GM18867 (cell line): ENCODE measurements around the gene LRBA.
"Not testable (repeated sequence)": the region's sequence is repeated elsewhere in the genome, so short reads cannot be mapped to it uniquely, and the experiment has no call there.

ENCODE experiments used
- ATAC-seq: cut with Tn5 transposase; IDR thresholded peaks from one replicate; pipeline ENCODE4 v1.9.1; 2021; ENCODE audit warnings: mild to moderate bottlenecking, moderate library complexity; ENCODE audit not compliant: unreplicated experiment

LRBA gene

GRCh38 chr4:150765216-150765615 lies 249.9 kb downstream of the LRBA start:
- ATAC-seq, result no peak

DNA sequence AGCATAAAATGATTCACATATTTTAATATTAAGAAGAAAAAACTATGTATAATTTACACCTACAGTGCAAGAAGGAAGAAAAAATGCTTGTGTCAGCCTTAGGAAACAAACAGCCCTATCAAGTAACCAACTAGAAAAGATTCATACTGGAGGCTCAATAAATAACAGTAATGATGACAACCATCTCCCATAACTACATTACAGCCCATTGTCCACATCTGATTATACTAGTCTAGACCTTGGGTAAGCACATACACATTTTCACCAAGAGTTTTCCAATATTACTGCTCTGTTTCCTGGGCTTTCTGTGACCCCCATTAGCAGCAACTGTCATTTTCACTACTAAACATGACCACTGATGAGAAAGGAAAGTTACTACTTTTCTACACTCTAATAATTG lies 263.4 kb downstream of the LRBA start:
- ATAC-seq, result no peak

- ATAC-seq, result no peak
These were observed 264.3 kb downstream of the LRBA start for GRCh38 chr4:150750824-150751223.

- ATAC-seq, result no peak
These were observed 268.9 kb downstream of the LRBA start for GRCh38 chr4:150746156-150746555.

DNA sequence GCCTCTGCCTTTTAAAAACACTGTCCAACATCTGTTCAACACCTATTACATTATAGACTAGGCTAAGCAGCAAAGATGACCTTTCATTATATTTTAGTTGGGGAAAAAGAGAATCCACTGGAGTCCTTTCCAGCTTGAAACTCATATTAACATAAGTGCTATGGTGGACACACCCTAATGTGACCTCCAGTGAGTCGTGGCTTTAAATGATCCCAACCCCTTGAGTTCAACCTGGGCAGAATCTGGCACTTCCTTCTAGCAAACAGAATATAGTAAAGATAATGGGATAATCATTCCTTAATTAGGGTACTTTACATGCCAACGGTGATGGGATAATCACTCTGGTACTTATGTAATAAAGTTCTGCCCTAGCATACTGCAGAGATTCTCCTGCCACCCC lies 270.5 kb downstream of the LRBA start:
- ATAC-seq, result no peak

GRCh38 chr4:150743564-150744342 lies 271.3 kb downstream of the LRBA start:
- ATAC-seq, result no peak

DNA sequence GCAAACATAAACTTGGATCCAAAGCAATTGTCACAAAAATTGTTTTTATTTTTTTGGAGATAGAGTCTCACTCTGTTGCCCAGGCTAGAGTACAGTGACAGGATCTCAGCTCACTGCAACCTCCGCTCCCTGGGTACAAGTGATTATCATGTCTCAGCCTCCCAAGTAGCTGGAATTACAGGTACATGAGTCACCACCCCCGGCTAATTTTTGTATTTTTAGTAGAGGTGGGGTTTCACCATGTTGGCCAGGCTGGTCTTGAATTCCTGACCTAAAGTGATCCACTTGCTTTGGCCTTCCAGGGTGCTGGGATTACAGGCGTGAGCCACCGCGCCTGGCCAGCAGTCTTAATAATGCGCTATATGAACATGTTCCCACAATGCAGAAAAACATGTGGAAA lies 272.2 kb downstream of the LRBA start:
- ATAC-seq, result not testable (repeated sequence)

- ATAC-seq, result no peak
These were observed 275.5 kb downstream of the LRBA start for GRCh38 chr4:150739591-150739990.

- ATAC-seq, result no peak
These were observed 289.0 kb downstream of the LRBA start for GRCh38 chr4:150725957-150726523.

- ATAC-seq, result no peak
These were observed 291.2 kb downstream of the LRBA start for GRCh38 chr4:150723727-150724411.

DNA sequence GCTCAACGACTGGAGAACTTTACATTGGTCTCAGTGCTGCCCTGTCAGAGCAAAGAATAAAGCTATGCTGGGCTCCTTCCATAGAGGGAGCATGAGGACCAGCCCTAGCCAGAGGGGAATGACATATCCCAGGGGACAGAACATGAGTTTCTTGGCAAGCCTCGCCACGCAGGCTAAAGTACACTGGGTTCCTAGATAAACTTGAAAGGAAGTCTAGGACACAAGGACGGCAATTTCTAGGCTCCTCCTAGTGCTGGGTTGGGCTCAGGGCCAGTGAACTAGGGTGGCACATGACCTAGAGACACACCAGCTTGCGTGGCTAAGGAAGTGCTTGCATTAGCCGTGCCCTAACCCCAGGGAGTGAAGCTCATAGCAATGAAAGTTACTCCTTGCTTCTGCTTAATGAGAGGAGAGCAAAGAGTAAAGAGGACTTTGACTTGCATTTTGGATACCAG lies 292.1 kb downstream of the LRBA start:
- no peak for ATAC-seq

GRCh38 chr4:150720973-150721518 lies 294.0 kb downstream of the LRBA start:
- no peak for ATAC-seq

DNA sequence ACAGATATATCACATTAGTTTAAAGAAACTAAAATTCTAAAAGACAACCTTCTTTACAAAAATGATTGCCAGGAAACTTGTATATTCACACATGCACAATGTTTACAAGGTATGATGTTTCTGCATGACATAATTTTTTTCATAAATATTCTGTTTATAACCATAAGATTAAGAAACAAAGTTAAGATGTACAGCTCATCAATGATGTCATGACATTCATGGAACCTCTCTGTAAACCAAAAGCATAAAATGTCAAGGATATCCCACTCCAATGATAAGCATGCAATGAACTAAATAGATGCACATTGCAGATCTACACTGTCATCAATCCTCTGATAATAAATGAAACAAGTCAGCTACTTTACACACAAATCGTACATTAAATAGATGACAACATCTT lies 297.1 kb downstream of the LRBA start:
- no peak for ATAC-seq

DNA sequence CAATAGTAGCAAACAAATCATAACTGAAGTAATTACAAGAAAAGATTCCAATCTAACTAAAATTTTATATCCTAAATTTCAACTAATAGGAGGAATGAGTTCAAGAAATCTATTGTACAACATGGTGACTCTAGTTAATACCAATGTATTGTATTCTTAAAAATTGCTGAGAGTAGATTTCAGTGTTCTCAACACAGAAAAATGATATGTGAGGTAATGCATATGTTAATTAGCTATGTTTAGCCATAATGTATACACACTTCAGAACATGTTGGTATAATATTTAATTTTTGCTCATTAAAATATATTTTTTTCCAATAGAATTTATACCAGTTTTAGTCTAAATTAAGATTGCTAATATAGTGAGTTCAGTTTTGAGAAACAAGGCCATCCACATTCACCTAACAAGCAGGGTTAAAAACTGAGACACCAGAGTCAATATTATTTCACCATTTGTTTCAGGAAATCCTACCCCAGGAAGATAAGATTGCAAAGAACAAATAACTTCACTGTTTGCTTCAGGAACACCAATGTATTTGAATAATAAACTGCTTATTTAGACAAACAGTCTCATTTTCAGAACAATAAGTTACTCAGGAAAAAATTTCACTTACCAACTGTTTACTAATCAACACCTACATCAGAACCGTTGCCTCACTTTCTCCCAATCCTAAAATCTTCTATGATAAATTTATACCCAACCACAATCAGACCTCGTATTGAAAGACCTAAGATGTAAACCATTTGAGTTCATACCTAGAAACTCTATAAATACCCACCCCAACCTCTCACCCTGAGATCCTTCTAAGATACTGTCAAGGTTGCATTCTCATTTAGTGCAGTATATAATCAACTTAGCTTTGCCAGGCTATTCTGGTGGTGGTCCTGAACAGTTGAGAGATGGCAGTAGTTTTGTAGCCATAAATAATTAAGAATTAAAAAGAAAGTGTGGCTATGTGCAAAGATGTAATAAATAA lies 300.3 kb downstream of the LRBA start:
- no peak for ATAC-seq

DNA sequence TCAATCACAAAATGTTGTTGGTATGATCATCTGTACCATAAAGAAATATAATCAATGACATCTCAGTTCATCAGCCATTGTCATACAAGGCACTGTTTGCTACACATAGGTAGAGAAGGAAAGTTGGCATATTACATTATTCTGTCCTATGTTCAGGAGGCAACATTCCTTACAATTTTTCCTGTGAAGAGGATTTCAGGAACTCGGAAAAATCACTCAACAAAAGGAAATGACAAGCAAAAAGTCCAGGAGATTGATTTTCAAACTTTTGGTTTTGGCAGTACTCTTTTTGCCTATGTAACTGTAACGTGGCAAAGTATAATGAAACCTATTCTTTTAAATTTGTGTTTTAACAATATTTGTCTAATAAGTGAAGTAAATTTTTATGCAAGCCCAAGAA lies 301.8 kb downstream of the LRBA start:
- ATAC-seq, result no peak

DNA sequence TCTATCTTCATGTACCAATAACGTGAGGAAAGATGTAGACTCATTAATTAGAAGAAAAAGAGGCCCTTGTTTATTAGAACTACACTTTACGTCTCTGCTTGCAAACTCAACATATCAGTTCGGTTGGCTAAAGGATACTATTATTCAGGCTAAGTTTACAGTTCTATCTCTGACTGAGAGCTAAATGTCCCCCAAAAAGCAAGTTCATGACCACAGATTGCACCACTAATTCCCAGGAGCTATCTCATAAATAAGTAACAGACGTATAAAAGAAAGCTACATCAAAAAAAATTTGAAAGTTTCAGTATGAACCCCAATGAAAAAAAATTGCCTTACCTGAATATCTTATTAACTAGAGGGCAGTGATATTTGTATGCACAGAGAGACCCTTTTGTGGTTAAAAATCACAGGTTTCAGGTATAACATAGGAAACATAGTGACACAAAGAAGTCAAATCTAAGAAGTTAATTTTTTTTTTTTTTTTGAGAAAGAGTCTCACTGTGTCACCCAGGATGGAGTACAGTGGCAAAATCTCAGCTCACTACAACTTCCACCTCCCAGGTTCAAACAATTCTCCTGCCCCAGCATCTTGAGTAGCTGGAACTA lies 304.2 kb downstream of the LRBA start:
- no peak for ATAC-seq

GRCh38 chr4:150708004-150708403 lies 307.1 kb downstream of the LRBA start:
- ATAC-seq, result no peak

- ATAC-seq, result no peak
These were observed 315.5 kb downstream of the LRBA start for GRCh38 chr4:150699599-150699998.

DNA sequence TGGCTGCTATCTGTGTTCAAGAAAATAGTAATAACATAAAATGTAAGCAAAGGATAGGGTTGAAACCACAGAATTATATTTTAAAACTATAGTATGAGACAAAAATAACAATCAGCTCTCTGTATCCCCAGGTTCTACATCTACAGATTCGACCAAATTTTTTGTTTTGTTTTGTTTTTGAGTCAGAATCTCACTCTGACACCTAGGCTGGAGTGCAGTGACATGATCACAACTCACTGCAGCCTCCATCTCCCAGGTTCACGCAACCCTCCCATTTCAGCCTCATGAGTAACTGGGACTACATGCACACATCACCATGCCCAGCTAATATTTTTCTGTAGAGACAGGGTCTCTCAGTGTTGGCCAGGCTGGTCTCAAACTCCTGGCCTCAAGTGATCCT lies 319.9 kb downstream of the LRBA start:
- no peak for ATAC-seq

DNA sequence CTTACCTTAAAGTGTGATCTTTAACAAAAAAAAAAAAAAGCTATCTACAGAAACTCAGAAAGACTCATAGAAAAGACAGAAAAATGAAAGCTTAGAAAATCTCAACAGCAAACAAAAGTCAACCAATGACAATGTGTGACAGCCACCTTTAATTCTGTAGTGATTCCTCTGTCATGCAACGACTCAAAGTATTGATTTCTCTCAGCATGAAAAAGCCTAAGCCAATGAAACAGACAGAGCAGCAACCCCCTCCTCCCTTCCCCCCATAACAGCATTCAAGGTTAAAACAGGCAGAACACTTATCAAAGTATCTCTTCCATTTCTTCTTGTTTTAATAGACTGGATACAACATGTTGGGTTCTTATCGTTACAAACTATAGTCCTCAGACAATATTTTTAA lies 320.6 kb downstream of the LRBA start:
- ATAC-seq, result no peak
